NCI-H748 (cell line): ENCODE measurements around the gene ATRNL1.
"Not testable (repeated sequence)": the region's sequence is repeated elsewhere in the genome, so short reads cannot be mapped to it uniquely, and the experiment has no call there.

Experiments used
- DNase-seq: peaks from one replicate; lab custom pipeline; 2025; ENCODE audit not compliant: unreplicated experiment; lab: John Stamatoyannopoulos, UW

The ATRNL1 gene

GRCh38 chr10:115711306-115711705, 618.1 kb downstream of the ATRNL1 start:
- DNase-seq: no peak

GRCh38 chr10:115720121-115720520, 627.0 kb downstream of the ATRNL1 start:
- DNase-seq: no peak

GRCh38 chr10:115727129-115727528, 634.0 kb downstream of the ATRNL1 start:
- no peak for DNase-seq

GRCh38 chr10:115744089-115744488, 650.9 kb downstream of the ATRNL1 start:
- no peak for DNase-seq

- no peak for DNase-seq
These were observed 652.8 kb downstream of the ATRNL1 start for GRCh38 chr10:115745943-115746342.

- no peak for DNase-seq
These were observed 654.6 kb downstream of the ATRNL1 start for GRCh38 chr10:115747811-115748210.

GRCh38 chr10:115758488-115758887, 665.3 kb downstream of the ATRNL1 start:
- not testable (repeated sequence) for DNase-seq

- no peak for DNase-seq
These were observed 667.0 kb downstream of the ATRNL1 start for GRCh38 chr10:115760131-115760530.

- DNase-seq: no peak
These were observed 668.0 kb downstream of the ATRNL1 start for GRCh38 chr10:115761166-115761565.

GRCh38 chr10:115762029-115762428, 668.9 kb downstream of the ATRNL1 start:
- DNase-seq: no peak

GRCh38 chr10:115771755-115772154, 678.6 kb downstream of the ATRNL1 start:
- DNase-seq: no peak

- no peak for DNase-seq
These were observed 679.4 kb downstream of the ATRNL1 start for GRCh38 chr10:115772606-115773005.

- no peak for DNase-seq
These were observed 680.7 kb downstream of the ATRNL1 start for GRCh38 chr10:115773832-115774231.

- no peak for DNase-seq
These were observed 681.6 kb downstream of the ATRNL1 start for GRCh38 chr10:115774721-115775120.

- DNase-seq: no peak
These were observed 684.5 kb downstream of the ATRNL1 start for GRCh38 chr10:115777646-115778045.

GRCh38 chr10:115790220-115790619, 697.1 kb downstream of the ATRNL1 start:
- no peak for DNase-seq

GRCh38 chr10:115795964-115796363, 702.8 kb downstream of the ATRNL1 start:
- no peak for DNase-seq

GRCh38 chr10:115801457-115801856, 708.3 kb downstream of the ATRNL1 start:
- no peak for DNase-seq

- no peak for DNase-seq
These were observed 708.8 kb downstream of the ATRNL1 start for GRCh38 chr10:115801992-115802391.

GRCh38 chr10:115802911-115803310, 709.7 kb downstream of the ATRNL1 start:
- no peak for DNase-seq

- DNase-seq: no peak
These were observed 721.4 kb downstream of the ATRNL1 start for GRCh38 chr10:115814542-115814941.

- DNase-seq: no peak
These were observed 724.8 kb downstream of the ATRNL1 start for GRCh38 chr10:115818012-115818411.

- no peak for DNase-seq
These were observed 733.2 kb downstream of the ATRNL1 start for GRCh38 chr10:115826396-115826795.
